ENCODE measurements around the gene SRD5A1.
"Not testable (repeated sequence)": the region's sequence is repeated elsewhere in the genome, so short reads cannot be mapped to it uniquely, and the experiment has no call there.

Gene SRD5A1

GRCh38 chr5:6606884-6607558 lies 26.2 kb upstream of the SRD5A1 start:
- no peak for DNase-seq

- no peak for DNase-seq
These were observed 25.7 kb upstream of the SRD5A1 start for GRCh38 chr5:6607559-6607936.

- no peak for DNase-seq
These were observed 25.2 kb upstream of the SRD5A1 start for GRCh38 chr5:6608016-6608415.

- peak; percentile 1 for DNase-seq
These were observed 21.6 kb upstream of the SRD5A1 start for GRCh38 chr5:6611334-6612256.

GRCh38 chr5:6615034-6615815 lies 18.0 kb upstream of the SRD5A1 start:
- no peak for DNase-seq

GRCh38 chr5:6616632-6617031 lies 16.6 kb upstream of the SRD5A1 start:
- DNase-seq = no peak

GRCh38 chr5:6623228-6623627 lies 10.0 kb upstream of the SRD5A1 start:
- no peak for DNase-seq

GRCh38 chr5:6623941-6624340 lies 9.3 kb upstream of the SRD5A1 start:
- DNase-seq = no peak

- no peak for DNase-seq
These were observed 6.7 kb upstream of the SRD5A1 start for GRCh38 chr5:6626508-6626907.

- no peak for DNase-seq
These were observed 1.8 kb upstream of the SRD5A1 start for GRCh38 chr5:6631441-6631840.

- no peak for DNase-seq
These were observed 834 bp upstream of the SRD5A1 start for GRCh38 chr5:6632324-6632887.

GRCh38 chr5:6633469-6634245 lies 417 bp downstream of the SRD5A1 start:
- DNase-seq = peak; percentile 12

GRCh38 chr5:6634306-6634705 lies 1.1 kb downstream of the SRD5A1 start:
- no peak for DNase-seq

- DNase-seq = no peak
These were observed 1.7 kb downstream of the SRD5A1 start for GRCh38 chr5:6634788-6635430.

GRCh38 chr5:6636293-6636692 lies 3.1 kb downstream of the SRD5A1 start:
- DNase-seq = no peak

GRCh38 chr5:6637022-6637421 lies 3.8 kb downstream of the SRD5A1 start:
- DNase-seq = no peak

GRCh38 chr5:6637590-6637989 lies 4.3 kb downstream of the SRD5A1 start:
- DNase-seq = no peak

- DNase-seq = no peak
These were observed 5.0 kb downstream of the SRD5A1 start for GRCh38 chr5:6638236-6638635.

GRCh38 chr5:6642655-6643054 lies 9.4 kb downstream of the SRD5A1 start:
- DNase-seq = no peak

- no peak for DNase-seq
These were observed 11.6 kb downstream of the SRD5A1 start for GRCh38 chr5:6644794-6645241.

GRCh38 chr5:6645571-6646362 lies 12.5 kb downstream of the SRD5A1 start:
- DNase-seq = not testable (repeated sequence)
